Measurements from ENCODE around the gene SGTA. TPM values are rescaled to one million over a fixed set of nuclear protein-coding genes. Genes with fewer than 3 reads are reported as not detected.

The SGTA gene
- polyA plus RNA-seq, result 10 to 100 TPM; 38.2 to 79.5 (median 69.7) TPM
- long read RNA-seq, donor 1, result 0 reads
- long read RNA-seq, donor 2, partial matches to known transcripts, result 0 of 4 reads
- long read RNA-seq, donor 2, other reads (novel, unspliced or antisense), result 0 of 4 reads
- long read RNA-seq, donor 3, partial matches to known transcripts, result 0 of 4 reads
- long read RNA-seq, donor 3, other reads (novel, unspliced or antisense), result 0 of 4 reads
- long read RNA-seq, donor 4, result 0 reads
- long read RNA-seq, donor 5, result 0 reads
- long read RNA-seq, donor 6, transcript SGTA-201 (12 exons, 2,330 nt), result major isoform, 5 of 12 reads
- long read RNA-seq, donor 6, partial matches to known transcripts, result 5 of 12 reads
- long read RNA-seq, donor 6, other reads (novel, unspliced or antisense), result 0 of 12 reads
- long read RNA-seq, donor 7, transcript SGTA-201 (12 exons, 2,330 nt), result major isoform, 25 of 55 reads
- long read RNA-seq, donor 7, partial matches to known transcripts, result 30 of 55 reads
- long read RNA-seq, donor 7, other reads (novel, unspliced or antisense), result 0 of 55 reads
- long read RNA-seq, donor 8, partial matches to known transcripts, result 0 of 2 reads
- long read RNA-seq, donor 8, other reads (novel, unspliced or antisense), result 0 of 2 reads
- long read RNA-seq, donor 9, result 0 reads
- long read RNA-seq, donor 10, transcript SGTA-201 (12 exons, 2,330 nt), result major isoform, 9 of 42 reads
- long read RNA-seq, donor 10, partial matches to known transcripts, result 33 of 42 reads
- long read RNA-seq, donor 10, other reads (novel, unspliced or antisense), result 0 of 42 reads

GRCh38 chr19:2782936-2783780, at the start of gene SGTA:
Gene SGTA, minus strand, starts transcription at chr19:2783273. Its CDS starts 14,205 bp downstream, at chr19:2769068.
- peak; percentile 65 for FAIRE-seq
- 0% methylated on average over 56 to 68 of the region's 68 CpGs for WGBS, 3 donors

GRCh38 chr19:2827840-2828489, 44.9 kb upstream of the SGTA start:
- H3K36me3 ChIP-seq (ENCODE audit: control insufficient read depth in 3 of 3, insufficient read depth in 2 of 3, low read depth in 1 of 3, low read length in 3 of 3), result peaks cover 0 to 48% (median 8%) of the 10 kb centered on the region in 3 donors
- H3K27me3 ChIP-seq (ENCODE audit: control insufficient read depth in 3 of 3, insufficient read depth in 3 of 3, low read length in 3 of 3), result no peaks in the 10 kb centered on the region
- WGBS, 3 donors, result 87 to 95% (median 90%) methylated on average over 13 of the region's 13 CpGs
- FAIRE-seq (no peak), DNase-seq (no peak)
- H3K27ac ChIP-seq (ENCODE audit: low read depth in 1 of 3, low read length in 2 of 3), result no peak overlapping the region
- no peaks in the 10 kb centered on the region for H3K4me1 ChIP-seq (ENCODE audit: control insufficient read depth in 3 of 3, insufficient read depth in 2 of 3, low read depth in 1 of 3, low read length in 2 of 3)
- H3K4me3 ChIP-seq (ENCODE audit: low read depth in 1 of 3, low read length in 3 of 3), result no peak overlapping the region
- H3K9me3 ChIP-seq (ENCODE audit: control insufficient read depth in 2 of 2, insufficient read depth in 1 of 2, low read depth in 1 of 2, low read length in 1 of 2), result peaks cover 2 to 56% of the 10 kb centered on the region in 2 donors

More at GRCh38 chr19:2782936-2783780, at the start of gene SGTA:
- Histone ChIP-seq H3K4me1 (ENCODE audit: control insufficient read depth in 3 of 3, insufficient read depth in 2 of 3, low read depth in 1 of 3, low read length in 2 of 3) (peaks cover 2 to 25% (median 16%) of the 10 kb centered on the region in 3 donors), H3K4me3 (ENCODE audit: low read depth in 1 of 3, low read length in 3 of 3) (peak within 1 kb of the TSS; percentile 88 to 99 (median 96)), H3K9me3 (ENCODE audit: control insufficient read depth in 2 of 2, insufficient read depth in 1 of 2, low read depth in 1 of 2, low read length in 1 of 2) (no peaks in the 10 kb centered on the region), H3K27ac (ENCODE audit: low read depth in 1 of 3, low read length in 2 of 3) (peak within 1 kb of the TSS; percentile 71 to 88 (median 80)), H3K36me3 (ENCODE audit: control insufficient read depth in 3 of 3, insufficient read depth in 2 of 3, low read depth in 1 of 3, low read length in 3 of 3) (peaks cover 0 to 27% (median 0%) of the 10 kb centered on the region in 3 donors), H3K27me3 (ENCODE audit: control insufficient read depth in 3 of 3, insufficient read depth in 3 of 3, low read length in 3 of 3) (no peaks in the 10 kb centered on the region)
- DNase-seq, result peak; percentile 99 to 100

DNA sequence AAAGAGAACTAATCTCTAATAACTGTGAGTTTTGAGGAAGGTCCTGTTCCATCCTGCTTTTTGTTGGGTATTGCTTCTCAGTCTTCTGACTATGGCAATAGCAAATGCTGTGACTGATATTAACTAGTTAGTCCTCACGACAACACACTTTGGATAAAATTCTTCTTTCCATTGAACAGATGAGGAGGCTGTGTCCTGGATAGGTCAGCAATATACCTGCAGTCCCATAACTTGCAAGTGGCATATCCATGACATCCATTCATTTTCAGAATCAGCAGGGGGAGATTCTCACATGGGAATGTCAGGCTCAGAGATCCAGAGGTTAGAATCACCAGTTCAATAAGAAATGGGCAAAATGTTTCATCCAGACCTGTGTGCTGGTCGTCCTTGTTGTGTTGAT, 43.9 kb upstream of the SGTA start:
- Histone ChIP-seq H3K27ac (ENCODE audit: low read depth in 1 of 3, low read length in 2 of 3) (no peak overlapping the region), H3K9me3 (ENCODE audit: control insufficient read depth in 2 of 2, insufficient read depth in 1 of 2, low read depth in 1 of 2, low read length in 1 of 2) (peaks cover 0 to 47% of the 10 kb centered on the region in 2 donors), H3K4me1 (ENCODE audit: control insufficient read depth in 3 of 3, insufficient read depth in 2 of 3, low read depth in 1 of 3, low read length in 2 of 3) (no peaks in the 10 kb centered on the region), H3K4me3 (ENCODE audit: low read depth in 1 of 3, low read length in 3 of 3) (no peak overlapping the region), H3K36me3 (ENCODE audit: control insufficient read depth in 3 of 3, insufficient read depth in 2 of 3, low read depth in 1 of 3, low read length in 3 of 3) (peaks cover 0 to 45% (median 3%) of the 10 kb centered on the region in 3 donors), H3K27me3 (ENCODE audit: control insufficient read depth in 3 of 3, insufficient read depth in 3 of 3, low read length in 3 of 3) (no peaks in the 10 kb centered on the region)
- 89 to 98% (median 92%) methylated on average over 2 of the region's 2 CpGs for WGBS, 3 donors
- FAIRE-seq, result no peak
- no peak for DNase-seq

DNA sequence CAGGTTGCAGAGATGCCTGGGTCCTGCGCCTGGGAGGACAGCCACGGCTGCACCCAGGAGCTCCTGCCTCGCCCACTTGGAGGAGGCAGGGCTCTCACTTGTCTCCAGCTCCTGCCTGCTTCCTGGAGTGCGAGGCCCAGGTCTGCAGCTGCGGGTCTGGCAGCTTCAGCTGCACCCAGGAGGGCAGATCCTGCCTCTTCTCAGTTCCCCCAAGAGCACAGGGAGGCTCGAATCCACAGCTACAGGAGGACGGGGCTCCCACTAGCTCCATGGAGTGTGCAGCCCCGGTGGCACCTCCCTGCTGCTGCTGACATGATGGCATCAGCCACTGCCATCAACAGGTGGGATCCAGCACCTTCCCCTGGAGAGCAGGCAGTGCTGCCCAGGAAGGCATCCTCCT, 41.1 kb upstream of the SGTA start:
- Histone ChIP-seq H3K4me1 (ENCODE audit: control insufficient read depth in 3 of 3, insufficient read depth in 2 of 3, low read depth in 1 of 3, low read length in 2 of 3) (peaks cover 0 to 4% (median 0%) of the 10 kb centered on the region in 3 donors), H3K4me3 (ENCODE audit: low read depth in 1 of 3, low read length in 3 of 3) (no peak overlapping the region), H3K27ac (ENCODE audit: low read depth in 1 of 3, low read length in 2 of 3) (no peak overlapping the region), H3K9me3 (ENCODE audit: control insufficient read depth in 2 of 2, insufficient read depth in 1 of 2, low read depth in 1 of 2, low read length in 1 of 2) (peaks cover 0 to 28% of the 10 kb centered on the region in 2 donors), H3K27me3 (ENCODE audit: control insufficient read depth in 3 of 3, insufficient read depth in 3 of 3, low read length in 3 of 3) (no peaks in the 10 kb centered on the region), H3K36me3 (ENCODE audit: control insufficient read depth in 3 of 3, insufficient read depth in 2 of 3, low read depth in 1 of 3, low read length in 3 of 3) (peaks cover 0 to 43% (median 3%) of the 10 kb centered on the region in 3 donors)
- FAIRE-seq (no peak), DNase-seq (no peak)
- WGBS, 3 donors, result 60 to 72% (median 68%) methylated on average over 8 of the region's 8 CpGs

GRCh38 chr19:2823646-2824045, 40.6 kb upstream of the SGTA start:
- no peak for DNase-seq
- no peaks in the 10 kb centered on the region for H3K27me3 ChIP-seq (ENCODE audit: control insufficient read depth in 3 of 3, insufficient read depth in 3 of 3, low read length in 3 of 3)
- no peak for FAIRE-seq
- H3K36me3 ChIP-seq (ENCODE audit: control insufficient read depth in 3 of 3, insufficient read depth in 2 of 3, low read depth in 1 of 3, low read length in 3 of 3), result peaks cover 0 to 42% (median 3%) of the 10 kb centered on the region in 3 donors
- no peak overlapping the region for H3K27ac ChIP-seq (ENCODE audit: low read depth in 1 of 3, low read length in 2 of 3)
- H3K9me3 ChIP-seq (ENCODE audit: control insufficient read depth in 2 of 2, insufficient read depth in 1 of 2, low read depth in 1 of 2, low read length in 1 of 2), result peaks cover 0 to 27% of the 10 kb centered on the region in 2 donors
- H3K4me3 ChIP-seq (ENCODE audit: low read depth in 1 of 3, low read length in 3 of 3), result no peak overlapping the region
- 79 to 93% (median 89%) methylated on average over 9 of the region's 9 CpGs for WGBS, 3 donors
- H3K4me1 ChIP-seq (ENCODE audit: control insufficient read depth in 3 of 3, insufficient read depth in 2 of 3, low read depth in 1 of 3, low read length in 2 of 3), result peaks cover 0 to 4% (median 0%) of the 10 kb centered on the region in 3 donors

- no peak for FAIRE-seq
- H3K4me3 ChIP-seq (ENCODE audit: low read depth in 1 of 3, low read length in 3 of 3), result no peak overlapping the region
- 93 to 97% (median 94%) methylated on average over 5 of the region's 5 CpGs for WGBS, 3 donors
Observed at GRCh38 chr19:2822846-2823245, 39.8 kb upstream of the SGTA start.

GRCh38 chr19:2820112-2820702, 37.1 kb upstream of the SGTA start:
- 2 to 5% (median 2%) methylated on average over 22 to 36 of the region's 36 CpGs for WGBS, 3 donors
- no peak for DNase-seq

More at GRCh38 chr19:2822846-2823245, 39.8 kb upstream of the SGTA start:
- peaks cover 0 to 34% (median 0%) of the 10 kb centered on the region in 3 donors for H3K36me3 ChIP-seq (ENCODE audit: control insufficient read depth in 3 of 3, insufficient read depth in 2 of 3, low read depth in 1 of 3, low read length in 3 of 3)
- no peaks in the 10 kb centered on the region for H3K27me3 ChIP-seq (ENCODE audit: control insufficient read depth in 3 of 3, insufficient read depth in 3 of 3, low read length in 3 of 3)
- H3K9me3 ChIP-seq (ENCODE audit: control insufficient read depth in 2 of 2, insufficient read depth in 1 of 2, low read depth in 1 of 2, low read length in 1 of 2), result peaks cover 0 to 22% of the 10 kb centered on the region in 2 donors
- H3K4me1 ChIP-seq (ENCODE audit: control insufficient read depth in 3 of 3, insufficient read depth in 2 of 3, low read depth in 1 of 3, low read length in 2 of 3), result peaks cover 0 to 4% (median 0%) of the 10 kb centered on the region in 3 donors
- H3K27ac ChIP-seq (ENCODE audit: low read depth in 1 of 3, low read length in 2 of 3), result no peak overlapping the region
- no peak for DNase-seq

More at GRCh38 chr19:2820112-2820702, 37.1 kb upstream of the SGTA start:
- no peak overlapping the region for H3K27ac ChIP-seq (ENCODE audit: low read depth in 1 of 3, low read length in 2 of 3)
- peaks cover 0 to 4% (median 0%) of the 10 kb centered on the region in 3 donors for H3K4me1 ChIP-seq (ENCODE audit: control insufficient read depth in 3 of 3, insufficient read depth in 2 of 3, low read depth in 1 of 3, low read length in 2 of 3)
- peaks cover 0 to 30% (median 5%) of the 10 kb centered on the region in 3 donors for H3K36me3 ChIP-seq (ENCODE audit: control insufficient read depth in 3 of 3, insufficient read depth in 2 of 3, low read depth in 1 of 3, low read length in 3 of 3)
- no peak for FAIRE-seq
- H3K27me3 ChIP-seq (ENCODE audit: control insufficient read depth in 3 of 3, insufficient read depth in 3 of 3, low read length in 3 of 3), result no peaks in the 10 kb centered on the region
- H3K4me3 ChIP-seq (ENCODE audit: low read depth in 1 of 3, low read length in 3 of 3), result peak overlapping the region; percentile 76 to 93 (median 83)
- peaks cover 0 to 2% of the 10 kb centered on the region in 2 donors for H3K9me3 ChIP-seq (ENCODE audit: control insufficient read depth in 2 of 2, insufficient read depth in 1 of 2, low read depth in 1 of 2, low read length in 1 of 2)
